ENCODE data around the gene ALX3. TPM values are rescaled to one million over a fixed set of nuclear protein-coding genes. Genes with fewer than 3 reads are reported as not detected.
"Not testable (repeated sequence)": the region's sequence is repeated elsewhere in the genome, so short reads cannot be mapped to it uniquely, and the experiment has no call there.

The ALX3 gene
- polyA plus RNA-seq, 3 donors: not detected

DNA sequence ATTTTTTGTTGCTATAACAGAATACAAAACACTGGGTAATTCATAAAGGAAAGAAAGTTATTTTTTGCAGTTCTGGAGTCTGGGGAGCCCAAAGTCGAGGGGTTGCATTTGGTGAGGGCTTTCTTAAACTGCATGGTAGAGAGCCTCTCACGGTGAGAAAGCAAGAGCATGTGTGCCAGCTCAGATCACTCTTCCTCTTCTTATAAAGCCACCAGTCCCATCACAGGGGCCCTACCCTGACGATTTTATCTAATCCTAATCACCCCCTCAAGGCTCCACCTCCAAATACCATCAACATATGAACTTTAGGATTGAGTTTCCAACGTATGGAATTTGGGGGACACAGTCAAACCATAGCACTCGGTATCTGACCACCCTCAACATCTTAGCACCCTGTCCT is 37.1 kb downstream of the ALX3 start:
- Histone ChIP-seq H3K9ac (ENCODE audit: insufficient read depth, low read length, poor library complexity, severe bottlenecking) (peak overlapping the region; percentile 98), H3K27ac (ENCODE audit: low read depth in 1 of 2, low read length in 2 of 2) (peak overlapping the region in 1 of 2 donors; percentile 88), H3K27me3 (ENCODE audit: control insufficient read depth in 2 of 2, insufficient read depth in 2 of 2, low read length in 2 of 2) (no peaks in the 10 kb centered on the region), H4K20me1 (ENCODE audit: insufficient read depth, low read length) (no peaks in the 10 kb centered on the region), H3K4me2 (replicated peaks; ENCODE audit: extremely low read depth, low read length, poor library complexity, severe bottlenecking) (peak overlapping the region; percentile 88), H2AFZ (ENCODE audit: insufficient read depth, low read depth, low read length, poor library complexity, severe bottlenecking) (peak overlapping the region; percentile 96), H3K79me2 (ENCODE audit: insufficient read depth, low read length) (peaks cover 33% of the 10 kb centered on the region), H3K4me3 (replicated peaks in 1 of 3; ENCODE audit: low read depth in 2 of 3, low read length in 3 of 3) (peak overlapping the region in 2 of 3 experiments; percentile 63 to 94), H3K9me3 (replicated peaks in 1 of 2; ENCODE audit: control insufficient read depth in 1 of 2, insufficient read depth in 1 of 2, low read length in 2 of 2) (no peaks in the 10 kb centered on the region), H3K4me1 (ENCODE audit: control insufficient read depth in 1 of 2, insufficient read depth in 2 of 2, low read length in 2 of 2) (peaks cover 16 to 33% of the 10 kb centered on the region in 2 donors), H3K36me3 (replicated peaks in 1 of 2; ENCODE audit: control insufficient read depth in 1 of 2, insufficient read depth in 2 of 2, low read length in 2 of 2) (peaks cover 5 to 12% of the 10 kb centered on the region in 2 donors)
- peak overlapping the region; percentile 10 to 89 for H3K4me3 Mint-ChIP-seq
- H3K36me3 Mint-ChIP-seq: peaks cover 5 to 11% of the 10 kb centered on the region in 2 donors
- peaks cover 36% of the 10 kb centered on the region for H3K4me1 Mint-ChIP-seq
- H3K9me3 Mint-ChIP-seq: no peaks in the 10 kb centered on the region
- TF ChIP-seq, protein P1, sequence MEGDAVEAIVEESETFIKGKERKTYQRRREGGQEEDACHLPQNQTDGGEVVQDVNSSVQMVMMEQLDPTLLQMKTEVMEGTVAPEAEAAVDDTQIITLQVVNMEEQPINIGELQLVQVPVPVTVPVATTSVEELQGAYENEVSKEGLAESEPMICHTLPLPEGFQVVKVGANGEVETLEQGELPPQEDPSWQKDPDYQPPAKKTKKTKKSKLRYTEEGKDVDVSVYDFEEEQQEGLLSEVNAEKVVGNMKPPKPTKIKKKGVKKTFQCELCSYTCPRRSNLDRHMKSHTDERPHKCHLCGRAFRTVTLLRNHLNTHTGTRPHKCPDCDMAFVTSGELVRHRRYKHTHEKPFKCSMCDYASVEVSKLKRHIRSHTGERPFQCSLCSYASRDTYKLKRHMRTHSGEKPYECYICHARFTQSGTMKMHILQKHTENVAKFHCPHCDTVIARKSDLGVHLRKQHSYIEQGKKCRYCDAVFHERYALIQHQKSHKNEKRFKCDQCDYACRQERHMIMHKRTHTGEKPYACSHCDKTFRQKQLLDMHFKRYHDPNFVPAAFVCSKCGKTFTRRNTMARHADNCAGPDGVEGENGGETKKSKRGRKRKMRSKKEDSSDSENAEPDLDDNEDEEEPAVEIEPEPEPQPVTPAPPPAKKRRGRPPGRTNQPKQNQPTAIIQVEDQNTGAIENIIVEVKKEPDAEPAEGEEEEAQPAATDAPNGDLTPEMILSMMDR (IDR thresholded peaks at IDR 0.05): no peak
- intact Hi-C loops (cut with micrococcal nuclease): loop anchor here in 1 of 2 donors (10.0 kb wide), 2 partner anchors 371 to 609 kb away; partner anchors contain the start of genes LAMTOR5 and PSMA5
- peaks cover 0 to 1% (median 0%) of the 10 kb centered on the region in 3 donors for H3K27me3 Mint-ChIP-seq (ENCODE audit: low read depth in 3 of 3)
- WGBS (ENCODE audit: insufficient coverage): 50% methylated on average over 1 of the region's 5 CpGs
- DNase-seq: no peak
- H3K27ac Mint-ChIP-seq: peak overlapping the region; percentile 83 to 95 (median 90)

GRCh38 chr1:110032327-110032726 is 38.1 kb downstream of the ALX3 start:
- H3K36me3 Mint-ChIP-seq: peaks cover 0 to 3% of the 10 kb centered on the region in 2 donors
- no peaks in the 10 kb centered on the region for H3K9me3 Mint-ChIP-seq
- no peak overlapping the region for H3K4me3 Mint-ChIP-seq
- Histone ChIP-seq H3K9me3 (replicated peaks in 1 of 2; ENCODE audit: control insufficient read depth in 1 of 2, insufficient read depth in 1 of 2, low read length in 2 of 2) (no peaks in the 10 kb centered on the region), H3K27me3 (ENCODE audit: control insufficient read depth in 2 of 2, insufficient read depth in 2 of 2, low read length in 2 of 2) (no peaks in the 10 kb centered on the region), H3K36me3 (replicated peaks in 1 of 2; ENCODE audit: control insufficient read depth in 1 of 2, insufficient read depth in 2 of 2, low read length in 2 of 2) (peaks cover 0 to 2% of the 10 kb centered on the region in 2 donors), H3K4me1 (ENCODE audit: control insufficient read depth in 1 of 2, insufficient read depth in 2 of 2, low read length in 2 of 2) (peaks cover 16 to 33% of the 10 kb centered on the region in 2 donors), H3K4me3 (replicated peaks in 1 of 3; ENCODE audit: low read depth in 2 of 3, low read length in 3 of 3) (no peak overlapping the region), H2AFZ (ENCODE audit: insufficient read depth, low read depth, low read length, poor library complexity, severe bottlenecking) (no peak overlapping the region), H3K27ac (ENCODE audit: low read depth in 1 of 2, low read length in 2 of 2) (no peak overlapping the region), H3K9ac (ENCODE audit: insufficient read depth, low read length, poor library complexity, severe bottlenecking) (no peak overlapping the region), H3K4me2 (replicated peaks; ENCODE audit: extremely low read depth, low read length, poor library complexity, severe bottlenecking) (no peak overlapping the region), H4K20me1 (ENCODE audit: insufficient read depth, low read length) (no peaks in the 10 kb centered on the region), H3K79me2 (ENCODE audit: insufficient read depth, low read length) (peaks cover 29% of the 10 kb centered on the region)
- H3K4me1 Mint-ChIP-seq: peaks cover 36% of the 10 kb centered on the region
- TF ChIP-seq, protein P1 (IDR thresholded peaks at IDR 0.05): no peak
- peaks cover 0 to 1% (median 0%) of the 10 kb centered on the region in 3 donors for H3K27me3 Mint-ChIP-seq (ENCODE audit: low read depth in 3 of 3)
- intact Hi-C loops (cut with micrococcal nuclease): loop anchor here in 1 of 2 donors (10.0 kb wide), 2 partner anchors 372 to 608 kb away; partner anchors contain the start of genes LAMTOR5 and PSMA5
- no CpG with 5 or more reads among the region's 2 CpGs for WGBS (ENCODE audit: insufficient coverage)
- DNase-seq: no peak
- peak overlapping the region in 1 of 7 donors; percentile 14 for H3K27ac Mint-ChIP-seq

DNA sequence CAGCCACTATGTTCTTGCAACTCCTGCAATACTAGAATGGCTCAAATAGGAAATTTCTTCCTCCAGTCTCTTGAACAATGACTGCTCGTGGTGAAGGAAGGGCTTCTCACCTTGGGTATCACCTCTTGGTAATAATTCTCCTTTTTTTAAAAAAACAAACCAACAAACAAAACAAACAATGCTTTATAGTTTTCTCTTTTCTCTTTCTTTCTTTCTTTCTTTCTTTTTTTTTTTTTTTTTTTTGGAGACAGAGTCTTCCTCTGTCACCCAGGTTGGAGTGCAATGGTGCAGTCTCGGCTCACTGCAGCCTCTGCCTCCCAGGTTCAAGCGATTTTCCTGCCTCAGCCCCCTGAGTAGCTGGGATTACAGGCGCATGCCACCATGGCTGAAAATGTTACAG is 39.8 kb downstream of the ALX3 start:
- Mint-ChIP-seq H3K4me1 (peaks cover 28% of the 10 kb centered on the region), H3K4me3 (peak overlapping the region; percentile 75 to 84), H3K27ac (peak overlapping the region in 2 of 7 donors; percentile 67 to 70)
- H3K36me3 Mint-ChIP-seq; H3K27me3 ChIP-seq (ENCODE audit: control insufficient read depth in 2 of 2, insufficient read depth in 2 of 2, low read length in 2 of 2); H3K27ac ChIP-seq (ENCODE audit: low read depth in 1 of 2, low read length in 2 of 2); DNase-seq; H3K9ac ChIP-seq (ENCODE audit: insufficient read depth, low read length, poor library complexity, severe bottlenecking); H3K36me3 ChIP-seq (replicated peaks in 1 of 2; ENCODE audit: control insufficient read depth in 1 of 2, insufficient read depth in 2 of 2, low read length in 2 of 2); H3K9me3 ChIP-seq (replicated peaks in 1 of 2; ENCODE audit: control insufficient read depth in 1 of 2, insufficient read depth in 1 of 2, low read length in 2 of 2); H3K9me3 Mint-ChIP-seq; H4K20me1 ChIP-seq (ENCODE audit: insufficient read depth, low read length); H3K27me3 Mint-ChIP-seq (ENCODE audit: low read depth in 3 of 3): not testable (repeated sequence)
- peaks cover 12% of the 10 kb centered on the region for H3K79me2 ChIP-seq (ENCODE audit: insufficient read depth, low read length)
- H2AFZ ChIP-seq (ENCODE audit: insufficient read depth, low read depth, low read length, poor library complexity, severe bottlenecking): peak overlapping the region; percentile 61
- H3K4me1 ChIP-seq (ENCODE audit: control insufficient read depth in 1 of 2, insufficient read depth in 2 of 2, low read length in 2 of 2): peaks cover 14 to 29% of the 10 kb centered on the region in 2 donors
- H3K4me3 ChIP-seq (replicated peaks in 1 of 3; ENCODE audit: low read depth in 2 of 3, low read length in 3 of 3): peak overlapping the region in 1 of 3 experiments; percentile 36
- H3K4me2 ChIP-seq (replicated peaks; ENCODE audit: extremely low read depth, low read length, poor library complexity, severe bottlenecking): peak overlapping the region; percentile 37
- 93% methylated on average over 3 of the region's 4 CpGs for WGBS (ENCODE audit: insufficient coverage)
- intact Hi-C loops (cut with micrococcal nuclease): loop anchor here in 1 of 2 donors (10.0 kb wide), 2 partner anchors 374 to 606 kb away; partner anchors contain the start of genes LAMTOR5 and PSMA5
